Psoas muscle (tissue), 8 donors: Measurements from ENCODE around the gene USF1. TPM values are rescaled to one million over a fixed set of nuclear protein-coding genes. Genes with fewer than 3 reads are reported as not detected.

Experiments
- ATAC-seq, 4 donors: fragments of 200-7000 bp; cut with Tn5 transposase; one replicate each; pipeline ENCODE4 v1.9.1; 2020; ENCODE audit warnings: moderate library complexity in 3 of 4, mild to moderate bottlenecking in 2 of 4
- DNase-seq, 2 donors: peaks; one replicate each; pipeline ENCODE4 v3.0.0-alpha.2; 2020
- H3K27ac ChIP-seq: fragments of 200-600 bp; one replicate; pipeline ENCODE4 v1.8.0; 2022
- H3K27me3 ChIP-seq, 3 donors: fragments of 200-600 bp in 1 of 3; one replicate each; pipeline versions ENCODE4 v1.6.1 to v1.8.0; 2013 to 2022; ENCODE audit warnings: low read length in 2 of 3, mild to moderate bottlenecking in 2 of 3, moderate library complexity in 1 of 3; ENCODE audit not compliant: insufficient read depth in 3 of 3
- H3K36me3 ChIP-seq, 2 donors: fragments of 200-600 bp in 1 of 2; one replicate each; pipeline versions ENCODE4 v1.6.1 to v1.8.0; 2013 to 2022; ENCODE audit warnings: low read depth in 1 of 2, mild to moderate bottlenecking in 1 of 2, moderate library complexity in 1 of 2; ENCODE audit not compliant: insufficient read depth in 1 of 2
- H3K4me1 ChIP-seq: fragments of 200-600 bp; one replicate; pipeline ENCODE4 v1.8.0; 2022
- H3K4me3 ChIP-seq: fragments of 200-600 bp; one replicate; pipeline ENCODE4 v1.8.0; 2022; ENCODE audit warnings: mild to moderate bottlenecking
- H3K9me3 ChIP-seq: fragments of 200-600 bp; one replicate; pipeline ENCODE4 v1.8.0; 2022
- WGBS, 3 donors: extraction: QIAGEN DNeasy Blood & Tissue Kit; methylation state at CpG; one replicate each; pipeline versions ENCODE4 v1.1.6 to v1.1.7; 2013; 5-methylcytosine and 5-hydroxymethylcytosine counted together
- intact Hi-C, 2 donors: fragments of 100-400 bp; cut with DNase I; formaldehyde crosslinking; loops; one replicate each; pipeline versions ENCODE4 v1.11.0 to v1.14.2; 2022
- polyA plus RNA-seq, 3 donors: library from polyadenylated mRNA; stranded (reverse); fragments of 200-250 nt; gene quantifications; one replicate each; pipeline ENCODE4 v1.2.3, GENCODE V29; 2013
- total RNA-seq, 4 donors: library from RNA; stranded (reverse); fragmentation: NEBNext Ultra II Directional in 2 of 4; extraction: Animal tissue kit (Norgen Biotek cat#: 25700) in 2 of 4; gene quantifications; one replicate each; pipeline versions ENCODE4 v1.2.1 to v1.2.4, GENCODE V29; 2021 to 2023
- TF ChIP-seq, protein P1 (sequence below): fragments of 200-600 bp; IDR thresholded peaks from one replicate; pipeline ENCODE4 v1.8.0; 2022; ENCODE audit warnings: antibody characterized with exemption
- donor health status: healthy with polysubstance abuse.
- donor health status: DM: no; HTN: no; CAD: no; lungs with moderate emphysema.
- donor health status: Bipolar disorder and iron deficiency.
- donor health status: healthy.
- donor health status: DM: yes; HTN: yes; CAD: no.
- donor health status: DM: no; HTN: no; CAD: no.
- donor health status: DM: no; HTN: no; CAD: no.
- donor health status: DM: yes; HTN: yes; CAD: no.

Gene USF1
- total and polyA plus RNA-seq, 7 donors = 29.8 to 68.1 (median 40.0) TPM

DNA sequence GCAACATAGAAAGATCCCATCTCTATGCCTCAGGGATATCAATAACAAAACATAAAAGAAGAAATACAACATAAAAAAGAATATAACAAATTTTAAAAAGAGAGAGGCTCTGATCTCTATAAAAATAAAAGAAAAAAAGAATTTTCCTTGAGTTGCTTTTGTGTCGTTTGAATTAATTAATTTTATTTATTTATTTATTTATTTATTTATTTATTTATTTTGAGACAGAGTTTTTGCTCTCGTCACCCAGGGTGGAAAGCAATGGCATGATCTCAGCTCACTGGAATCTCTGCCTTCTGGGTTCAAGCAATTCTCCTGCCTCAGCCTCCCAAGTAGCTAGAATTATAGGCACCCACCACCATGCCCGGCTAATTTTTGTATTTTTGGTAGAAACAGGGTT lies 33.4 kb downstream of the USF1 start:
- H3K4me3 ChIP-seq = no peak overlapping the region
- intact Hi-C loops = no loop called here
- H3K36me3 ChIP-seq = no peaks in the 10 kb centered on the region
- H3K9me3 ChIP-seq = no peaks in the 10 kb centered on the region
- H3K27ac ChIP-seq = peak overlapping the region; percentile 72
- DNase-seq = no peak
- TF ChIP-seq, protein P1, sequence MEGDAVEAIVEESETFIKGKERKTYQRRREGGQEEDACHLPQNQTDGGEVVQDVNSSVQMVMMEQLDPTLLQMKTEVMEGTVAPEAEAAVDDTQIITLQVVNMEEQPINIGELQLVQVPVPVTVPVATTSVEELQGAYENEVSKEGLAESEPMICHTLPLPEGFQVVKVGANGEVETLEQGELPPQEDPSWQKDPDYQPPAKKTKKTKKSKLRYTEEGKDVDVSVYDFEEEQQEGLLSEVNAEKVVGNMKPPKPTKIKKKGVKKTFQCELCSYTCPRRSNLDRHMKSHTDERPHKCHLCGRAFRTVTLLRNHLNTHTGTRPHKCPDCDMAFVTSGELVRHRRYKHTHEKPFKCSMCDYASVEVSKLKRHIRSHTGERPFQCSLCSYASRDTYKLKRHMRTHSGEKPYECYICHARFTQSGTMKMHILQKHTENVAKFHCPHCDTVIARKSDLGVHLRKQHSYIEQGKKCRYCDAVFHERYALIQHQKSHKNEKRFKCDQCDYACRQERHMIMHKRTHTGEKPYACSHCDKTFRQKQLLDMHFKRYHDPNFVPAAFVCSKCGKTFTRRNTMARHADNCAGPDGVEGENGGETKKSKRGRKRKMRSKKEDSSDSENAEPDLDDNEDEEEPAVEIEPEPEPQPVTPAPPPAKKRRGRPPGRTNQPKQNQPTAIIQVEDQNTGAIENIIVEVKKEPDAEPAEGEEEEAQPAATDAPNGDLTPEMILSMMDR = no peak
- H3K4me1 ChIP-seq = peaks cover 3% of the 10 kb centered on the region
- ATAC-seq = no peak
- 89 to 93% (median 91%) methylated on average over 3 of the region's 3 CpGs for WGBS, 3 donors
- no peaks in the 10 kb centered on the region for H3K27me3 ChIP-seq

DNA sequence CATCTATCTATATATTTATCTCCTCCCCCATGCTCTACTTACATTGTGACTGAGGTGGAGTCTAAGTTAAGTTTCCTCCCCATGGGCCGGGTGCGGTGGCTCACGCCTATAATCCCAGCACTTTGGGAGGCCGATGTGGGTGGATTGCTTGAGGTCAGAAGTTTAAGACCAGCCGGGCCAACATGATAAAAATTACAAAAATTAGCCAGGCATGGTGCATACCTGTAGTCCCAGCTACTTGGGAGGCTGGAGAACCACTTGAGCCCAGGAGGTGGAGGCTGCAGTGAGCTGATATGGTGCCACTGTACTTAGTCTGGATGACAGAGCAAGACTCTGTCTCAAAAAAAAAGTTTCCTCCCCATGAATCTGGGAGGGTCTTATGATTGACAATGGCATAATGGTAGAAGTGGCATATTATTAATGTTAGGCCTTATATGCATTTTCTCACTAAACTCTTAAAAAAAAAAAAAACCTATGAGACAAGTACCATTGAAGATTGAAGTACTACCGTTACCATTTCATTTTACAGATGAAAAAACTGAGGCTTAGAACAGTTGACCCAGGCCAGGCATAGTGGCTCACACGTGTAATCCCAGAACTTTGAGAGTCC lies 36.1 kb downstream of the USF1 start:
- Histone ChIP-seq H3K4me1 (peaks cover 3% of the 10 kb centered on the region), H3K4me3 (no peak overlapping the region), H3K27ac (no peak overlapping the region), H3K27me3 (no peaks in the 10 kb centered on the region), H3K9me3 (no peaks in the 10 kb centered on the region), H3K36me3 (no peaks in the 10 kb centered on the region)
- 86 to 91% (median 88%) methylated on average over 7 of the region's 7 CpGs for WGBS, 3 donors
- intact Hi-C loops = no loop called here
- TF ChIP-seq, protein P1 = no peak
- no peak for DNase-seq
- ATAC-seq = no peak

DNA sequence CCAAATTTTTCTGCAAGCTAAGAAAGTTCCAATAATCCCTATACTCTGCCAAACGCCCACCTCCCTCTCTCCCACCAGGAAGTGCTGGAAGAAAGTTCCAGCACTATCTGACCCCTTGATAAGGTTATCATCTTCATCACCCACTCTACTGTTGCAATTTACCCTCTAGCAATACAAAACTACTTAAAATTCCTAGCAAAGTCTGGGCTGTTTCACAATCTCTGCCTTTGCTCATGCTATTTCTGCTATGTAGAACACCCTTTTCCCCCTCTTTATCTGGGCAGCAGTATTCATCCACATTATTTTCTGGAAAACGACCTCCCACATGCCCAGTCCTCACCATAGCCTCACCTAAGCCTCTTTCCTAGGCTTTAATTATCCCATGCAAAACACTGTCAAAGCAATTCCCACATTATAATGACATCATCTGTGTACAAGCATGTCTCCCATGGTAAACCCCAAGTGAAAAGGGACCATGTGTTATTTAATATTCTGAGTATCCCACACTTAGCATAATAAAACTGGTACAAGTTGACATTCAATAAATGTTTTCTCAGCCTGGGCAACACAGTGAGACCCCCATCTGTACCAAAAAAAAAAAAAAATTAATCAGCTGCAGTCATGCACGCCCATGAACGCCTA lies 36.8 kb downstream of the USF1 start:
- DNase-seq (no peak), ATAC-seq (no peak)
- TF ChIP-seq, protein P1 = no peak
- Histone ChIP-seq H3K27ac (no peak overlapping the region), H3K4me1 (peaks cover 2% of the 10 kb centered on the region), H3K4me3 (no peak overlapping the region), H3K27me3 (no peaks in the 10 kb centered on the region), H3K36me3 (no peaks in the 10 kb centered on the region), H3K9me3 (no peaks in the 10 kb centered on the region)
- WGBS, 3 donors = 77 to 87% (median 81%) methylated on average over 4 of the region's 4 CpGs
- intact Hi-C loops = no loop called here

DNA sequence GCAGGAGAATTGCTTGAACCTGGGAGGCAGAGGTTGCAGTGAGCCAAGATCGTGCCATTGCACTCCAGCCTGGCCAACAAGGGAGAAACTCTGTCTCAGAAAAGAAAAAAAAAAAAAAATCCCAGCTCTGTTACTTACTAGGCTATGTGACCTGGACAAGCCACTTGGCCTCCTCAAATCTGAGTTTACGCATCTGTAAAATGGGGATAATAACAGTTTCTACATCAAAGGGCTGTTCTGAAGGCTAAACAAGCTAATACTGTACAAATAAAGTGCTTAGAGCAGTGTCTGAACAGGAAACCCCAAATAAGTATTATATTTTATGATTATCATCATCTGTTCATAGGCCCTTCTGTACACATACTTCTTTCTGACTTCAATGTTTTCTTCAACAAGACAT lies 38.4 kb downstream of the USF1 start:
- no peak overlapping the region for H3K27ac ChIP-seq
- ATAC-seq (no peak), DNase-seq (no peak)
- H3K4me3 ChIP-seq = no peak overlapping the region
- WGBS, 3 donors = 94 to 97% (median 96%) methylated on average over 2 of the region's 2 CpGs
- no peaks in the 10 kb centered on the region for H3K27me3 ChIP-seq
- no peaks in the 10 kb centered on the region for H3K9me3 ChIP-seq
- H3K4me1 ChIP-seq = no peaks in the 10 kb centered on the region
- TF ChIP-seq, protein P1 = no peak
- intact Hi-C loops = no loop called here
- H3K36me3 ChIP-seq = no peaks in the 10 kb centered on the region

DNA sequence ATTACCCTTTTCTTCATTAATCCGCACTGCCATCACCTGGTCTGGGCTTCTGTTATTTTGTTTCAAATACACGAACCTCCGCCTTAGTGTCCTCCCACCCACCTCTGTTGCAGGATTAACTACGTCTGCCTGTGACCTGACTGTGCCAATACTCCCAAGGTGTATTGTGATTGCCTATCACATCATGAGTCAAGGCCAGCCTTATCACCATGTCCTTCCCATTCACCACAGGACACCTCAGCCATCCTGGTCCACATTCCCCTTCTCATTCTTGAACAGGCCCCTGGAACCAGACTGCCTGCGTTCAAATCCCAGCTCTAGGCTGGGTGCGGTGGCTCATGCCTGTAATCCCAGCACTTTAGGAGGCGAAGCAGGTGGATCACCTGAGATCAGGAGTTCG lies 39.2 kb downstream of the USF1 start:
- DNase-seq (no peak), ATAC-seq (no peak)
- Histone ChIP-seq H3K4me1 (no peaks in the 10 kb centered on the region), H3K27ac (no peak overlapping the region), H3K27me3 (no peaks in the 10 kb centered on the region), H3K36me3 (no peaks in the 10 kb centered on the region), H3K4me3 (no peak overlapping the region), H3K9me3 (no peaks in the 10 kb centered on the region)
- intact Hi-C loops = no loop called here
- WGBS, 3 donors = 95 to 96% (median 95%) methylated on average over 8 of the region's 8 CpGs
- TF ChIP-seq, protein P1 = no peak
